ENCODE data around the gene TMEM131L. TPM values are rescaled to one million over a fixed set of nuclear protein-coding genes. Genes with fewer than 3 reads are reported as not detected.
A peak's percentile ranks its signal among the peaks of the same experiment; 100 is the strongest.

The TMEM131L gene
- polyA plus RNA-seq, 2 of the 4 experiments (the other 2 are of a cell fraction), result 3.4 to 5.0 TPM

- DNase-seq (ENCODE audit: low read depth in 1 of 2, low spot score in 1 of 2), result no peak
- WGBS (ENCODE audit: missing lambda C conversion rate), result 85% methylated on average over 1 of the region's 1 CpG
- H3K4me2 ChIP-seq, result no peak overlapping the region
- H3K4me3 ChIP-seq, result no peak overlapping the region
- TF ChIP-seq ZSCAN20 (CRISPR knock-in tag; IDR thresholded peaks at IDR 0.05), result no peak
- TF ChIP-seq SREBF2 (IDR thresholded peaks at IDR 0.05), result no peak
- no peak for TF ChIP-seq TP53 (CRISPR knock-in tag; IDR thresholded peaks at IDR 0.05)
- POLR2A ChIA-PET, result no interaction called here
- CTCF ChIA-PET, result no interaction called here
- H3K9me3 ChIP-seq, result no peaks in the 10 kb centered on the region
- no peaks in the 10 kb centered on the region for H3K4me1 ChIP-seq
- no peak for ATAC-seq
- no peak for FAIRE-seq
- H3K27ac ChIP-seq, result no peak overlapping the region
Measured at GRCh38 chr4:153579872-153580271, 113.7 kb downstream of the TMEM131L start.

- ChIA-PET POLR2A (no interaction called here), CTCF (interaction anchor here (0.6 to 2.5 kb wide), 2 partner anchors 9 to 14 kb away, joined by 3 to 5 read pairs; no protein-coding TSS in a partner anchor)
- no peaks in the 10 kb centered on the region for H3K4me1 ChIP-seq
- TF ChIP-seq MAFK (IDR thresholded peaks at IDR 0.05; ENCODE audit: partially characterized antibody), result peak; percentile 11
- no peak for TF ChIP-seq FOSB (CRISPR knock-in tag; IDR thresholded peaks at IDR 0.05)
- DNase-seq (ENCODE audit: low read depth in 1 of 2, low spot score in 1 of 2) (no peak), FAIRE-seq (no peak), ATAC-seq (no peak)
- H3K27ac ChIP-seq, result no peak overlapping the region
- H3K4me2 ChIP-seq, result no peak overlapping the region
- no peaks in the 10 kb centered on the region for H3K9me3 ChIP-seq
- H3K4me3 ChIP-seq, result no peak overlapping the region
- 80% methylated on average over 2 of the region's 2 CpGs for WGBS (ENCODE audit: missing lambda C conversion rate)
Measured at GRCh38 chr4:153582954-153583702, 117.0 kb downstream of the TMEM131L start.

GRCh38 chr4:153585026-153585425 lies 118.9 kb downstream of the TMEM131L start:
- no peak overlapping the region for H3K27ac ChIP-seq
- DNase-seq (ENCODE audit: low read depth in 1 of 2, low spot score in 1 of 2), result no peak
- FAIRE-seq, result no peak
- CTCF ChIA-PET, result interaction anchor here (1.1 kb wide), 1 partner anchor 8 kb away, joined by 3 read pairs; no protein-coding TSS in a partner anchor
- no peak overlapping the region for H3K4me3 ChIP-seq
- POLR2A ChIA-PET, result no interaction called here
- no peaks in the 10 kb centered on the region for H3K9me3 ChIP-seq
- ATAC-seq, result no peak
- no peaks in the 10 kb centered on the region for H3K4me1 ChIP-seq
- WGBS (ENCODE audit: missing lambda C conversion rate), result 91% methylated on average over 7 of the region's 7 CpGs
- H3K4me2 ChIP-seq, result no peak overlapping the region
- TF ChIP-seq CBX2 (IDR thresholded peaks at IDR 0.05; ENCODE audit: borderline replicate concordance, low read depth) (no peak), EHF (CRISPR knock-in tag; IDR thresholded peaks at IDR 0.05) (no peak), RFX5 (IDR thresholded peaks at IDR 0.05) (no peak), SMC3 (IDR thresholded peaks at IDR 0.05) (no peak), PHF8 (IDR thresholded peaks at IDR 0.05; ENCODE audit: borderline replicate concordance, low read depth) (no peak), ESRRA (IDR thresholded peaks at IDR 0.05; ENCODE audit: borderline replicate concordance, low read length) (no peak), JUNB (IDR thresholded peaks at IDR 0.05) (no peak), RCOR1 (IDR thresholded peaks at IDR 0.05; ENCODE audit: low read depth, low read length) (no peak), NPAS2 (CRISPR knock-in tag; IDR thresholded peaks at IDR 0.05; ENCODE audit: borderline replicate concordance) (no peak)

- 79% methylated on average over 7 of the region's 7 CpGs for WGBS (ENCODE audit: missing lambda C conversion rate)
- TF ChIP-seq BHLHE40 (IDR thresholded peaks at IDR 0.05; ENCODE audit: low read depth, low read length), result no peak
- TF ChIP-seq MAFK (IDR thresholded peaks at IDR 0.05; ENCODE audit: partially characterized antibody), result peak; percentile 32
- ATAC-seq, result no peak
- Histone ChIP-seq H3K4me2 (no peak overlapping the region), H3K9me3 (no peaks in the 10 kb centered on the region), H3K4me1 (no peaks in the 10 kb centered on the region), H3K27ac (no peak overlapping the region), H3K4me3 (no peak overlapping the region)
- no peak for FAIRE-seq
- CTCF ChIA-PET, result no interaction called here
- POLR2A ChIA-PET, result no interaction called here
- DNase-seq (ENCODE audit: low read depth in 1 of 2, low spot score in 1 of 2), result no peak
Measured at GRCh38 chr4:153589703-153590595, 123.8 kb downstream of the TMEM131L start.

GRCh38 chr4:153591441-153591840 lies 125.3 kb downstream of the TMEM131L start:
- CTCF ChIA-PET, result interaction anchor here (1.2 to 1.6 kb wide), 2 partner anchors 126 to 159 kb away, joined by 3 to 4 read pairs; no protein-coding TSS in a partner anchor
- TF ChIP-seq RARB (CRISPR knock-in tag; IDR thresholded peaks at IDR 0.05) (no peak), RFX5 (IDR thresholded peaks at IDR 0.05) (no peak), NPAS2 (CRISPR knock-in tag; IDR thresholded peaks at IDR 0.05; ENCODE audit: borderline replicate concordance) (no peak), ELK1 (IDR thresholded peaks at IDR 0.05; ENCODE audit: low read depth, low read length) (no peak), BCL3 (IDR thresholded peaks at IDR 0.05) (no peak), REST (IDR thresholded peaks at IDR 0.05) (no peak)

More at GRCh38 chr4:153591441-153591840, 125.3 kb downstream of the TMEM131L start:
- FAIRE-seq (no peak), DNase-seq (ENCODE audit: low read depth in 1 of 2, low spot score in 1 of 2) (no peak), ATAC-seq (no peak)
- no peak overlapping the region for H3K4me3 ChIP-seq
- no peaks in the 10 kb centered on the region for H3K4me1 ChIP-seq
- no peaks in the 10 kb centered on the region for H3K9me3 ChIP-seq
- no peak overlapping the region for H3K4me2 ChIP-seq
- 86% methylated on average over 8 of the region's 8 CpGs for WGBS (ENCODE audit: missing lambda C conversion rate)
- POLR2A ChIA-PET, result no interaction called here
- H3K27ac ChIP-seq, result no peak overlapping the region

Data from A549 (cell line).